HCEC 1CT (cell line): Measurements from ENCODE around the gene OTUD1.
A peak's percentile ranks its signal among the peaks of the same experiment; 100 is the strongest.

Experiments
- DNase-seq: peaks from one replicate; pipeline ENCODE4 v3.0.0-alpha.2; 2017

OTUD1 gene

DNA sequence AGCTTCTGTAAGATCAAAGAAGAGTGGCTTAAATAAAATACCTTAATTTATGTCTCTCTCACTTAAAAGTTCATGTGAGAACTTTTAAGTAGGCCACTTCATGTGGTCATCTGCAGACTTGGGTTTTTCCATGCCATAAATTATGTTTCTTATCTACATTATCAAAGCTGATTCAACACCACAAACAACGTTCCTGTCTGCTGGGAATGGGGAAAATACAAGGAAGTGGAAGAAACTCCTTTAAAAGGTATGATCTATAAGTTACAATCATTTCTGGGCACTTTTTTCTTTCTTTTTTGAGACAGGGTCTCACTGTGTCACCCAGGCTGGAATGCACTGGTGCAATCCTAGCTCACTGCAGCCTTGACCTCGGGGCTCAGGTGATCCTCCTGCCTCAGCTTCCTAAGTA, 16.9 kb upstream of the OTUD1 start:
- no peak for DNase-seq

DNA sequence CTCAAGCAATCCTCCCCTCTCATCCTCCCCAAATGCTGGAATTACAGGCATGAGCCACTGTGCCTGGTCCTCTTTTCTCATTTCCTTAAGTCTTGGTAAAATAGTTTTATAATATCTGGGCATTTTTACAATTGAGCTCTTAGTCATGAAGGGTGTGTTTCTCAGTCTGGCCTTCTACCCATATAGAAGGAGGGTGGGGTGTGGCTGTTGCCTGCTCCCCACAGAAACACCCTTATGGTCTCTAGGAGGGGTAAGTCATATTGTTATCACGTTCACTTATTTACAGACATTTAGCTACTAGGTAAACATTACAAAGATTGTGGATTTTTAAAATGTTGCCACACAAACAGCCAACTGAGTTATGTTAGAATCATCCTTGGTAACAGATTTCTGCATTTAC, 6.7 kb upstream of the OTUD1 start:
- peak; percentile 23 for DNase-seq

DNA sequence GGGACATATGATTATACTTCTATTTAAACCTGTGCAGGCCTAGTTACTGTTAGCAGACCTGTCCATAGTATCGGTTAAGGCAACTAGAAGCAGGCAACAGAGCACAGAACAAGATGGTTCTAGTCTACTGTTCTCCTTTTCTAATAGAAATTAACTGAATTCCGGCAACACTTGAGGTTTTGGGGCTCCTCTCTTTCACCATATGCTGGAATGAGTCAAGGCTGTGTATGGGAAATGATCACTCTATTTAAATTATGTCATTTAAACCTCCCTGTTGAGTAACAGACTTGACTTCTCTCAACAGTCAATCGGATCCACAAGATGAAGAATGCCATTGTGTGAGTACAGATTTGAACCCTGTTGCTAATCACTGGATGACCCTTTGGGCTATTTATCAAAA, 6.2 kb upstream of the OTUD1 start:
- DNase-seq = peak; percentile 75

DNA sequence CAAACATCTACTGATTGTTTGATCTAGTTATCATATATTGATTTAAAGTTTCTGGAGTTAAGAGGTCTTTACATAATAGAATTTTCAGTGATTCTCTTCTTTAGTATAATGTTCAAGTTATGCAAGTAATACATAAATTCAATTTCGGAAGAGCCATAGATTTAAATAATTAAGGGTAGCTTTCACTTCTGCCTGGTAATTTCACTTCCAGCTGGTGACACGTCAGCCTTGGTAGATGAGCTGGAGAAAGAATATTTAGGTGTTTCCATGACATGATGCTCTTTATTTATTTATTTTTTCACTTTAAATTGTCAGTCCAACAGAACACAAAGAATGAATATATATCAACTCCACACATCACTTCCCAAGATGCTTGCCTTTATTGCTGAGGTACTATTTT, 5.2 kb upstream of the OTUD1 start:
- no peak for DNase-seq

DNA sequence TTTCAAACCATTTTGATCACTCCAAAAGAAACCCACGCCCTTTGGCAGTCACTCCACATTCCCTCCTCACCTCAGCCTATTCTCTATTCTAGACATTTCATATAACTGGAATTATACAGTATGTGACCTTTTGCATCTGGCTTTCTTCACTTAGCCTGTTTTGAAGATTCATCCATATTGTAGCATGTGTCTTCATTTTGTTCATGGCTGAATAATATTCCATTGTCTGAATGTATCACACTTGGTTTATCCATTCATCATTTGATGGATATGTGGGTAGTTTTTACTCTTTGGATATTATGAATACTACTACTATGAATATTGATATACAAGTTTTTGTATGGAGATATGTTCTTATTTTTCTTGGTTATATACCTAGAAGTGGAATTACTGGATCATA, 3.5 kb upstream of the OTUD1 start:
- DNase-seq = no peak

DNA sequence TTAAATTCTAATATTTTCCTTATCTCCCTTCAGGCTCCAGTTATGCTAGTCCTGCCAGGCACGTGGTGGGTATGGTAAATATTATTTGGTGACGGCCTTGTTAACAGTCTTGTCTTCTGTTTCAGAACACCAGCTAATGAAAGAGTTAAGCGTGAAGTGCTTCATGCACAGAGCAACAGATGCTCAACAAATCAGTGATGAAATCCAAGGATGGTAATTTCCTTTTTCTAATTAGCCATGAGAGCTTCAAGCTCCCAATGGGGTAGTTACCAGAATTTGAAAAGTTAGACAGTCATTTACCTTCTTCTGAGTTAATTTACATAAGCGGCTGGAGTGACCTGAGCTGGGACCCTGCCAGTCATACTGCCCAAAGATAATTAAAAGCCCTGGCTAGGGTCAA, 1.9 kb upstream of the OTUD1 start:
- no peak for DNase-seq

DNA sequence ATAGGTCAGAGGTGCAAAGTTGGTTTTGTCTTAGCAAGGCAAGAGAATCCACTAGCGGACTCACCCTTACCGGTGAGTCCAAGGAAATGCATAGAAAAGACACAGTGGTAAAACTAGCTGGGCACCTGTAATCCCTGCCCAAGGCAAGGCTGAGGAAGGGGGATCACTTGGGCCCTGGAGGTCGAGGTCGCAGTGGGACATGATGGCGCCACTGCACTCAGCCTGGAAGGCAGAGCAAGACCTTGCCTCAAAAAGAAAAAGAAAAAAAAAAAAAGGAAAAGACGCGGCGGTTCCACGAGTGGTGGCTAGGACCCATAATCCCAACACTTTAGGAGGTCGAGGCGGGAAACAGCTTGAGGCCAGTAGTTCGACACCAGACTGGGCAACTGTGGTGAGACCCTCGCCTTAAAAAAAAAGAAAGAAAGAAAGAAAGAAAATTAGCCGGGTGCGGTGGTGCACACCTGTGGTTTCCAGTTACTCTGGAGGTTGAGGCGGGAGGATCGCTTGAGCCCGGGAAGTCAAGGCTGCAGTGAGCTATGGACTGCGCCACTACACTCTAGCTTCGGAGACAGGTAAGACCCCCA, 820 bp upstream of the OTUD1 start:
- no peak for DNase-seq

DNA sequence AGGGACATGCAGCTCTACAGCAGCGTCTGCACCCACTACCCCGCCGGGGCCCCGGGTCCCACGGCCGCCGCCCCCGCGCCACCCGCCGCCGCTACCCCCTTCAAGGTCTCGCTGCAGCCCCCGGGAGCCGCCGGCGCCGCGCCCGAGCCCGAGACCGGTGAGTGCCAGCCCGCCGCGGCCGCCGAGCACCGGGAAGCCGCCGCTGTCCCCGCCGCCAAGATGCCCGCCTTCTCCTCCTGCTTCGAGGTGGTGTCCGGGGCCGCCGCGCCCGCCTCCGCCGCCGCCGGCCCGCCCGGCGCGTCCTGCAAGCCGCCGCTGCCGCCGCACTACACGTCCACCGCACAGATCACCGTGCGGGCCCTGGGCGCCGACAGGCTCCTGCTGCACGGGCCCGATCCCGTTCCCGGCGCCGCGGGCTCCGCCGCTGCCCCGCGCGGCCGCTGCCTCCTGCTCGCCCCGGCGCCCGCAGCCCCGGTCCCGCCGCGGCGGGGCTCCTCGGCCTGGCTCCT, 631 bp downstream of the OTUD1 start:
- peak; percentile 28 for DNase-seq

DNA sequence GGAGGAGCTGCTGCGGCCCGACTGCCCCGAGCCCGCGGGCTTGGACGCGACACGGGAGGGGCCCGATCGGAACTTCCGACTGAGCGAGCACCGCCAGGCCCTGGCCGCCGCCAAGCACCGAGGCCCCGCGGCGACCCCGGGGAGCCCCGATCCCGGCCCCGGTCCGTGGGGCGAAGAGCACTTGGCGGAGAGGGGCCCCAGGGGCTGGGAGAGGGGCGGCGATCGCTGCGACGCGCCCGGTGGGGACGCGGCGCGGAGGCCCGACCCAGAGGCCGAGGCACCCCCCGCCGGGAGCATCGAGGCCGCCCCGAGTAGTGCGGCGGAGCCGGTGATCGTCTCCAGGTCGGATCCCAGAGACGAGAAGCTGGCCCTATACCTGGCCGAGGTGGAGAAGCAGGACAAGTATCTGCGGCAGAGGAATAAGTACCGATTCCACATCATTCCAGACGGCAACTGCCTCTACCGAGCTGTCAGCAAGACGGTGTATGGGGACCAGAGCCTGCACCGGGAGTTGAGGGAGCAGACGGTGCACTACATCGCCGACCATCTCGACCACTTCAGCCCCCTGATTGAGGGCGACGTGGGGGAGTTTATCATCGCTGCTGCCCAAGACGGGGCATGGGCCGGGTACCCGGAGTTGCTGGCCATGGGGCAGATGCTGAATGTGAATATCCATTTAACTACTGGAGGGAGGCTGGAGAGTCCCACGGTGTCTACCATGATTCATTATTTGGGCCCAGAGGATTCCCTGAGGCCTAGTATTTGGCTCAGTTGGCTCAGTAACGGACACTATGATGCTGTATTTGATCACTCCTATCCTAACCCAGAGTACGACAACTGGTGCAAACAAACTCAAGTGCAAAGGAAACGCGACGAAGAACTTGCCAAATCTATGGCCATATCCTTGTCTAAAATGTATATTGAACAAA, 1.4 kb downstream of the OTUD1 start:
- peak; percentile 51 for DNase-seq

DNA sequence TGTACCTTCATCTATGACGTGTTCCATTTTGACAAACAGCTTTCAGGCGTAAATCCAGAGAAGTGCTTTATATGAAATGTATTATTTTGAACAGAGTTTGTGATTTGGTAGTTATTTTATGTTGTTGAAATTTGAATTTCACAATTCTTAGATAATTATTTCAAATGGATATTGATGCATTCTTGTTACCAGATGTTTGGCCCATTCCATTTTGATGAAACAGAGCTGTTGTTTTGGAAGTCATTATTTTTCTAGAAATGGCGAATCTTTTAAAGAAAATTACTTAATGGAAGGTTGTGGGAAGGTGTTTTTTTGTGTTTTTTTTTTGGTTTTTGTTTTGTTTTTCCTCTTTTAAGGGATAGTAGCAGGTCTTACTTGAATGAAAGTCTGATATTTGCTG, 2.4 kb downstream of the OTUD1 start:
- DNase-seq = no peak

DNA sequence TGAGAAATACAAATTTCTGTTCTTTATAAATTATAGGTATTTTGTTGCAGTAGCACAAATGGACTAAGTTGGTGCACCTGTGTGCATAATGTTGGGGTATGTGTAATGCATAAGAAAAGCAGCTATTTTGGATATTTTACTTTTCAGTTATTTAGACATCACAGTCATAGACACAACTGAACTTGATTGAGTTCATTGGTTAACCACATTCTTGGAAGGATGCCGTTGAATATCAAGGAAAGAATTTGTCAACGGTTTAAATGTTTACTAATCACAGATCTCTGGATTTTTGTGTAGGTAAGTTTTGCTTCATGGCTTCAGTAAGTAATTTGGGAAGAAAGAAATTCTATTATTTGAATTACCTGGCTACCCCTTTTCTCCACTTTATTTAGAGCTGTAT, 4.1 kb downstream of the OTUD1 start:
- peak; percentile 47 for DNase-seq

DNA sequence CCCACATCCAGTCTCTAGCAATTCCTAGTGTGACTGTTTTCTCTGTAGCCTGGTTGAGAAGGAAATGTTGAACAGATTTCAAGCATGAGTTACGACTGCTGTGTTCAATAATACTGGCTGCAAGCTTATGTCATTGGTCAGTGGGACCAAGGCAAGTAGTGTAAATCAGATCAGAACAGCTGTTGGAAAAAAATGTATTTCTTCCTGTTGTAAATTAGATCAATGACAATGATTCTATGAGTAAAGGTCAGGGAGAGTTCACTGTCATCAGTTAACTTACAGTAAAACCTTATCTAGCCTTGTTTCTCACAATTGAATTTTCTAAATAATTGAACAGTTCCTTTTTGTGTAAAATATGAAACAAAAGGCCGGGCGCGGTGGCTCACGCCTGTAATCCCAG, 6.7 kb downstream of the OTUD1 start:
- no peak for DNase-seq

DNA sequence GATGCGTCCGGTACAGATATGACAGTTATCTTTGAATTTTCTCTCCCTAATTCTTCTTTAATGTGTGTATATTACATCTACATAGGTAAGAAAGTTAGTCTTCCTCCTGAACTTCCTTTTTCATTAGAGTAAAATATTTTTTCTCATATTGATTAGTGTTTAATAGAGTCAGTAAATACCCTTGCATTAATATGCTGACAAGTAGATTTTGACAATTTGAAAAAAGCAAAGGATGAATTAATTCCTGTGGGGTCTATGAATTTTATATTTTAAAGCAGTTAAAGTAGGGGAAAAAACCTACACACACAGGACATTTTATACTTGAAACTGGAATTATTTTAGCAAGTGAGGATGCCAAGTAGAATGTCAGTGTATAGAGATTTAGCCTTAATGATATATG, 9.4 kb downstream of the OTUD1 start:
- no peak for DNase-seq

DNA sequence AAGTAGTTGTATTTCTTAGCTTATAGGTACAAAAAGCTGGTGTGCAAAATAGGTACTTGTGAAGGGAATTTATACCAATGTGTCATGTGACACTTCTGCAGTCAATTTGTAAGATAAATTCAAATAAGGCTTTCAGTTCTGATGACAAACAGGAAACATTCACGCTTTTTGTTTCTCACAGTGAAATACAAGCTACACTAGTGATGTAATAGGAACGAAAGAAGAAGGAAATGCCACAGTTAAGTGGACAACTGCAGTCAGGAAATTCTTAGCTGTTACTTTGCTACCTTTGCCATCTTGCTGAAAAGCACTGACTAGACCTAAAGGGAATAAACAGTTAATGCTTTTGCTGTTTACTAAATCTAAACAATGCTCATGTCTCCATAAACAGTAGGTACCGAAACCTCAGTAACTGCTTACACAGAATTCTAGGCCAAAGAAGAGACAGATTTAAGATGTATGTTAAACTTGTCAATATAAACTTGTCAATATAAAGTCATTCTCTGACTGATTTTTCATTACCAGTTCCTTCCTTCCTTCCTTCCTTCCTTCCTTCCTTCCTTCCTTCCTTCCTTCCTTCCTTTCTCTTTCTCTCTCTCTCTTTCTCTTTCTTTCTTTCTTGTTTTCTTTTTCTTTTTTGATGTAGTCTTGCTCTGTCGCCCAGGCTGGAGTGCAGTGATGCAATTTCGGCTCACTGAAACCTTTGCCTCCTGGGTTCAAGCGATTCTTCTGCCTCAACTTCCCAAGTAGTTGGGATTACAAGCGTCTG, 10.1 kb downstream of the OTUD1 start:
- peak; percentile 23 for DNase-seq

DNA sequence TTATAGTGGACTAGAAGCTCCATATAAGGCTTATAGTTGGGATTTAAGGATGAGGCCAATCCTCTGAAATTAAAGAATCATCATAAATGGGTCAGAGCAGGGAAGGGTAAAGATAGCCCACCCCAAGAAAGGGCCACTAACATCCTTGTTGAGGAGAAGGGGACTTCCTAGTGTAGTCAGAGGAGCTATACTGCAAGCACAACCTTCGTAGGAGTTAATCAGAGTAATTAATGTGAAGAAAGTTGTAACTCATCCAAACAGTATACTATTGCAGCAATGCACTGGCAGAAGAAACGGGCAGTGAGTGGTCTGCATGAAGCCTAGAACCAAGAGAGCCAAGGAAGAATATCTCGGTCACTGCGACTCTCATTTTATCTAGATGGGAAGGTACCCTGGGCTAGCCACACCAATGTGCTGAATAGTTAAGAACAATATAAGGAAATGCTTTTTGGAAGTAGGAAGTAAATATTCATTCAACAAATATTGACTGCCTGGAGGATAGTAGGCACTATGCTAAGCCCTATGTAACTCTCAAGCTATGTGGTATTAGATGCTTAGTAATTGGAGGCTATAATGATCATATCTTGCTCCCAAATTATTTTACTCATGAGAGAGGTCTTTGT, 13.3 kb downstream of the OTUD1 start:
- DNase-seq = no peak

DNA sequence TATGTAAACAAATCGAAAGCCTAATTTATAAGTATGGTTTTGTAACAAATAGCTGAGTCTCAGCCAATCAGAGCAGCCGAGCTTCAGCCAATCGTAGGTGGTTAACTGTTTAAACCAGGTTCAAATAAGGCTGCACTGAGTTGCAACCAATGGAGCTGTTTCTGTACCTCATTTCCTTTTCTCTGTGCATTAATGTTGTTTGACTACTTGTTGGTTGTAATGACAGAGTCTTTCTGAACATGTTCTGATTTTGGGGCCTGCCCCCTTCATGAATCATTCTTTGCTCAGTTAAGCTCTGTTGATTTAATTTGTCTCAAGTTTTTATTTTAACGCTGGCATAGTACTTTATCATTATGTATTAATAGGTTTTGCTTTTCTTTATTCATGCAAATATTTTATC, 14.6 kb downstream of the OTUD1 start:
- no peak for DNase-seq

DNA sequence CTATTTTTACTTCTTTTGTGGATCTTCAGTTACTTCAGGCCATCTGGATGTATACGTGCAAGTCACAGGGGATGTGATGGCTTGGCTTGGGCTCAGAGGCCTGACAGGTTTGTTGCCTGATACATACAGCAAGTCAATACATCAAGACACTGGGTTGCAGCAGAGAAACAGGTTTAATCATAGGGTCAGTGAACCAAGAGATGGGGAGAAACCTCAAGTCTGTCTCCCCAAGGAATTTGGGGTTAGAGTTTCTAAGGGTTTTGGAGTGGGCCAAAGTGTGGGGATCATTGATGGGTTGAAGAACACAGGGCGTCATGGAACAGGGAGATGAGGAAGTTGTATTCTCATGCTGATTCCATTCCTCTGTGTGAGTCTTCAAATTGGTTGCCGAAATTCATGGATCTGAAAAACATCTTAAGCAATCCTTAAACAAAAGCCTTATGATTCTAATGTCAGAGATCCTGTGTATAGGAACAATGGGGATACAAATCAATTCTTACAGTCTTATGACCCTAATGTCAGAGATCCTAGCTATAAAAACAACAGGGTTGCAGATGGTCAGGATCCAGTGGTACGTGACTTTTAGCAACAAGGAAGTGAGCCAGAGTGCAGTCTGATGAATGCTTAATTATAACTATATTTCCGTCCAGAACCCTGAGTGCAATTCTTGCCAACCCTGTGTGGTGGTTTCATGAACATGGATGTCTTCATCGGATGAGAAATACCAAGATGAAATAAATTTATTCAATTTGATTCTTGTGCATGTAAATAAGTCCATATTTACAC, 18.9 kb downstream of the OTUD1 start:
- DNase-seq = no peak

DNA sequence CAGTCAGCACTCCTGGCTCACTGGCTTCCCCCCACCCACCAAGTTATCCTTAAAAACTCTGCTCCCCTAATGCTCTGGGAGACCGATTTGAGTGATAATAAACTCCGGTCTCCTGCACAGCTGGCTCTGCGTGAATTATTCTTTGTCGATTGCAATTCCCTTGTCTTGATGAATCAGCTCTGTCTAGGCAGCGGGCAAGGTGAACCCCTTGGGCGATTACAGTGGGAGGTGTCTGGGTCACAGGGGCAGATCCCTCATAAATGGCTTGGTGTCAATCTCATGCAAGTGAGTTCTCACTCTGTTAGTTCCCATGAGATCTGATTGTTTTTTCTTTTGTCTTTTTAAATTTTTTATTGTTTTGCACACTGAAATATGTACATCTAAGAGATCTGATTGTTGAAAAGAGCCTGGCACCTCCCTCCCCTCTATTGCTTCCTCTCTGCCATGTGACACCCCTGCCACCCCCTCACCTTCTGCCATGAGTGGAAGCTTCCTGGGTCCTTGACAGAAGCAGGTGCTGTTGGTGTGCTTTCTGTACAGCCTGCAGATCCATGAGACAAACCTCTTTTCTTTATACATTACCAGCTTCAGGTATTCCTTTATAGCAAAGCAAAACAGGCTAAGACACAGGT, 20.5 kb downstream of the OTUD1 start:
- DNase-seq = no peak

DNA sequence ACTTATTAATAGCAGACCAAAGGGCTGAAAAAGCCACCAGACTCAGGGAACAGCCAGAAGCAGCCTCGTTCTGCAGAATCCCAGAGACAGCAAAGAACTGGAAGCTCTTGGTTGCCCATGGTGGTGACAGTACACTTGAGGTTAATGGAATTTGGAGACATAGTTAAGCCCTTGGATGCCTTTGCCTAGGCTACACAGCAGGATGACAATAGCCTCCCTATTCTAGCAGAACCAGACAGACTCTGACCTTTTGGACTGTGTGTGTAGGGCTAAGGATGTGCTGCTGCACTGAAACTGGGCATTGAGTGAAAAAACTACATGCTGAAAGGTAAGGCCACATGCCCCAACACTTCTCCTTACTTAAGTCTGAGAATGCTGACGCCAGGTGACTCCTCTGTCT, 22.7 kb downstream of the OTUD1 start:
- no peak for DNase-seq

DNA sequence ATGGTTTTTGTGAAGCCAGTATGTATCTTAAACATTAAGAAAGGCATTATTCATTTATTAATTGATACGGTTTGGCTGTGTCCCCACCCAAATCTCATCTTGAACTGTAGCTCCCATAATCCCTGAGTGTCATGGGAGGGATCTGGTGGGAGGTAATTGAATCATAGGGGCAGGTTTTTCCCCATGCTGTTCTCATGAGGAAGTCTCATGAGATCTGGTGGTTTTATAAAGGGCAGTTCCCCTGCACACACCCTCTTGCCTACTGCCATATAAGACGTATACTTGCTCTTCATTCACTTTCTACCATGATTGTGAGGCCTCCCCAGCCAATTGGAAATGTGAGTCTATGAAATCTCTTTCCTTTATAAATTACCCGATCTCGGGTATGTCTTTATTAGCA, 28.1 kb downstream of the OTUD1 start:
- DNase-seq = no peak

DNA sequence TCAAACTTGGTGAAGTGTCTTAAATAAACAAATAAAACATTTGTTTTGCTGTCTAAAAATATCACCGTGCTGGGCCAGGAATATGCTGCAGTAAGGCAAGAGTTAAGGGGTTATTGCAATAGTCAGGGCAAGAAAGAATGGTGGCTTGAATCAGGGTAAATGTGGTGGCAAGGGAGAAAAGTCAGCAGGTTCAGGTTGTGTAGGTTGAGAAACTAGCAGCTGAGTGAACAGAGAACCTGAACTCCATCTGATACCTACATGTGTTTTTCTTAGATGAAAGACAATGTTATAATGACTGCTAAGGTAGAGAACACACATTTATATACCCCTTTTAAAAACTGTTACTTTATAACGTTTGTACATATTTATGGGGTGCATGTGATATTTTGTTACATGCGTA, 28.7 kb downstream of the OTUD1 start:
- DNase-seq = no peak
